WERI-Rb-1 (cell line): ENCODE results near the gene LONP2.
A peak's percentile ranks its signal among the peaks of the same experiment; 100 is the strongest.
"Not testable (repeated sequence)": the region's sequence is repeated elsewhere in the genome, so short reads cannot be mapped to it uniquely, and the experiment has no call there.

Experiments
- DNase-seq: peaks from one replicate; pipeline ENCODE4 v3.0.0-alpha.2; 2020
- H3K27ac ChIP-seq: fragments of 250-450 bp; sonication (Bioruptor Pico); 2 replicates; pipeline ENCODE4 v1.5.1; 2020; ENCODE audit warnings: mild to moderate bottlenecking, moderate library complexity
- H3K27me3 ChIP-seq: fragments of 250-450 bp; sonication (Bioruptor Pico); 2 replicates; pipeline ENCODE4 v1.5.1; 2021; ENCODE audit warnings: mild to moderate bottlenecking, low read depth, moderate library complexity; ENCODE audit not compliant: insufficient read depth, severe bottlenecking
- H3K36me3 ChIP-seq: fragments of 250-450 bp; sonication (Bioruptor Pico); 2 replicates; pipeline ENCODE4 v1.5.1; 2020; ENCODE audit warnings: mild to moderate bottlenecking, moderate library complexity
- H3K4me3 ChIP-seq: 2 replicates; pipeline ENCODE4 v1.5.1; 2011; ENCODE audit warnings: low read depth, mild to moderate bottlenecking, control low read depth, low read length
- H3K9me3 ChIP-seq: fragments of 250-450 bp; sonication (Bioruptor Pico); 2 replicates; pipeline ENCODE4 v1.5.1; 2021; ENCODE audit warnings: mild to moderate bottlenecking, moderate library complexity; ENCODE audit not compliant: severe bottlenecking
- CTCF ChIP-seq: IDR thresholded peaks from 2 replicates; pipeline ENCODE4 v1.5.1; 2011; ENCODE audit warnings: low read depth, mild to moderate bottlenecking, control low read depth, inconsistent platforms, low read length

Gene LONP2

GRCh38 chr16:48347980-48348379, 103.9 kb downstream of the LONP2 start:
- Histone ChIP-seq H3K4me3 (no peak overlapping the region), H3K9me3 (no peaks in the 10 kb centered on the region), H3K36me3 (peaks cover 39% of the 10 kb centered on the region), H3K27me3 (no peaks in the 10 kb centered on the region), H3K27ac (no peak overlapping the region)
- peak; percentile 14 for DNase-seq
- TF ChIP-seq CTCF, result no peak

- no peak overlapping the region for H3K4me3 ChIP-seq
- no peak for TF ChIP-seq CTCF
- H3K27ac ChIP-seq, result no peak overlapping the region
- H3K27me3 ChIP-seq, result no peaks in the 10 kb centered on the region
- H3K9me3 ChIP-seq, result no peaks in the 10 kb centered on the region
- H3K36me3 ChIP-seq, result peaks cover 50% of the 10 kb centered on the region
- DNase-seq, result no peak
These were observed 106.6 kb downstream of the LONP2 start for GRCh38 chr16:48350736-48351135.

GRCh38 chr16:48352648-48353390, 108.7 kb downstream of the LONP2 start:
- no peak for DNase-seq
- H3K27me3 ChIP-seq, result no peaks in the 10 kb centered on the region
- no peak overlapping the region for H3K27ac ChIP-seq
- H3K36me3 ChIP-seq, result peaks cover 47% of the 10 kb centered on the region
- H3K9me3 ChIP-seq, result no peaks in the 10 kb centered on the region
- no peak overlapping the region for H3K4me3 ChIP-seq
- TF ChIP-seq CTCF, result no peak

- Histone ChIP-seq H3K27me3 (no peaks in the 10 kb centered on the region), H3K27ac (no peak overlapping the region), H3K9me3 (no peaks in the 10 kb centered on the region), H3K36me3 (peaks cover 52% of the 10 kb centered on the region), H3K4me3 (no peak overlapping the region)
- peak; percentile 66 for DNase-seq
- TF ChIP-seq CTCF, result peak; percentile 76
These were observed 109.6 kb downstream of the LONP2 start for GRCh38 chr16:48353565-48354163.

- not testable (repeated sequence) for H3K9me3 ChIP-seq, H3K4me3 ChIP-seq, H3K27ac ChIP-seq, DNase-seq, H3K27me3 ChIP-seq
- H3K36me3 ChIP-seq, result peaks cover 55% of the 10 kb centered on the region
These were observed 110.3 kb downstream of the LONP2 start for GRCh38 chr16:48354385-48354784.

GRCh38 chr16:48354877-48355855, 111.1 kb downstream of the LONP2 start:
- no peak for DNase-seq
- H3K9me3 ChIP-seq, result no peaks in the 10 kb centered on the region
- no peaks in the 10 kb centered on the region for H3K27me3 ChIP-seq
- no peak overlapping the region for H3K27ac ChIP-seq
- H3K4me3 ChIP-seq, result no peak overlapping the region
- TF ChIP-seq CTCF, result no peak
- peaks cover 55% of the 10 kb centered on the region for H3K36me3 ChIP-seq
